ENCODE results near the gene ADCY3.

The ADCY3 gene

GRCh38 chr2:24779116-24779515, 140.9 kb downstream of the ADCY3 start:
- H3K4me3 ChIP-seq (ENCODE audit: low read length, poor library complexity, severe bottlenecking) = no peak overlapping the region
- no peaks in the 10 kb centered on the region for H3K36me3 ChIP-seq (ENCODE audit: insufficient read depth, low read length)
- no peak overlapping the region for H3K4me2 ChIP-seq (ENCODE audit: low read depth, low read length, poor library complexity, severe bottlenecking)
- no peaks in the 10 kb centered on the region for H3K9me3 ChIP-seq (ENCODE audit: insufficient read depth, low read depth, low read length)
- no peaks in the 10 kb centered on the region for H3K27me3 ChIP-seq (ENCODE audit: insufficient read depth, low read length, poor library complexity, severe bottlenecking)
- no peaks in the 10 kb centered on the region for H3K79me2 ChIP-seq (ENCODE audit: insufficient read depth, low read length)
- no peaks in the 10 kb centered on the region for H3K9me2 ChIP-seq (replicated peaks; ENCODE audit: low read depth, low read length)
- no peaks in the 10 kb centered on the region for H3K4me1 ChIP-seq (ENCODE audit: insufficient read depth, low read length, poor library complexity, severe bottlenecking)
- no peak overlapping the region for H3K9ac ChIP-seq (ENCODE audit: low read depth, low read length, poor library complexity, severe bottlenecking)
- TF ChIP-seq CTCF (conservative IDR thresholded peaks at IDR 0.05; ENCODE audit: low read length) (no peak), EZH2phosphoT487 (IDR thresholded peaks at IDR 0.05; ENCODE audit: borderline replicate concordance) (no peak)
- no peaks in the 10 kb centered on the region for H4K20me1 ChIP-seq (ENCODE audit: insufficient read depth, low read length, poor library complexity, severe bottlenecking)
- no peaks in the 10 kb centered on the region for H3F3A ChIP-seq (ENCODE audit: low read depth)
- H2AFZ ChIP-seq (ENCODE audit: low read length) = no peak overlapping the region

GRCh38 chr2:24774373-24774772, 145.7 kb downstream of the ADCY3 start:
- Histone ChIP-seq H4K20me1 (ENCODE audit: insufficient read depth, low read length, poor library complexity, severe bottlenecking) (no peaks in the 10 kb centered on the region), H3K9me2 (replicated peaks; ENCODE audit: low read depth, low read length) (no peaks in the 10 kb centered on the region), H3K9ac (ENCODE audit: low read depth, low read length, poor library complexity, severe bottlenecking) (no peak overlapping the region), H3K4me2 (ENCODE audit: low read depth, low read length, poor library complexity, severe bottlenecking) (no peak overlapping the region), H3K4me3 (ENCODE audit: low read length, poor library complexity, severe bottlenecking) (no peak overlapping the region), H3F3A (ENCODE audit: low read depth) (no peaks in the 10 kb centered on the region), H2AFZ (ENCODE audit: low read length) (no peak overlapping the region), H3K4me1 (ENCODE audit: insufficient read depth, low read length, poor library complexity, severe bottlenecking) (no peaks in the 10 kb centered on the region), H3K27me3 (ENCODE audit: insufficient read depth, low read length, poor library complexity, severe bottlenecking) (no peaks in the 10 kb centered on the region), H3K9me3 (ENCODE audit: insufficient read depth, low read depth, low read length) (no peaks in the 10 kb centered on the region), H3K36me3 (ENCODE audit: insufficient read depth, low read length) (peaks cover 8% of the 10 kb centered on the region; the same call in 1 of the 2 replicates), H3K79me2 (ENCODE audit: insufficient read depth, low read length) (no peaks in the 10 kb centered on the region)
- TF ChIP-seq CTCF (conservative IDR thresholded peaks at IDR 0.05; ENCODE audit: low read length) (no peak), EZH2phosphoT487 (IDR thresholded peaks at IDR 0.05; ENCODE audit: borderline replicate concordance) (no peak)

GRCh38 chr2:24771764-24772586, 148.1 kb downstream of the ADCY3 start:
- Histone ChIP-seq H3K4me2 (ENCODE audit: low read depth, low read length, poor library complexity, severe bottlenecking) (no peak overlapping the region), H4K20me1 (ENCODE audit: insufficient read depth, low read length, poor library complexity, severe bottlenecking) (no peaks in the 10 kb centered on the region)
- TF ChIP-seq CTCF (conservative IDR thresholded peaks at IDR 0.05; ENCODE audit: low read length) (no peak), EZH2phosphoT487 (IDR thresholded peaks at IDR 0.05; ENCODE audit: borderline replicate concordance) (no peak)

More at GRCh38 chr2:24771764-24772586, 148.1 kb downstream of the ADCY3 start:
- no peaks in the 10 kb centered on the region for H3K9me2 ChIP-seq (replicated peaks; ENCODE audit: low read depth, low read length)
- H3K79me2 ChIP-seq (ENCODE audit: insufficient read depth, low read length) = no peaks in the 10 kb centered on the region
- no peak overlapping the region for H3K4me3 ChIP-seq (ENCODE audit: low read length, poor library complexity, severe bottlenecking)
- H3K4me1 ChIP-seq (ENCODE audit: insufficient read depth, low read length, poor library complexity, severe bottlenecking) = no peaks in the 10 kb centered on the region
- H3K9ac ChIP-seq (ENCODE audit: low read depth, low read length, poor library complexity, severe bottlenecking) = no peak overlapping the region
- H3K36me3 ChIP-seq (ENCODE audit: insufficient read depth, low read length) = peaks cover 19% of the 10 kb centered on the region
- H3F3A ChIP-seq (ENCODE audit: low read depth) = no peaks in the 10 kb centered on the region
- H3K27me3 ChIP-seq (ENCODE audit: insufficient read depth, low read length, poor library complexity, severe bottlenecking) = no peaks in the 10 kb centered on the region
- H2AFZ ChIP-seq (ENCODE audit: low read length) = no peak overlapping the region
- no peaks in the 10 kb centered on the region for H3K9me3 ChIP-seq (ENCODE audit: insufficient read depth, low read depth, low read length)

Measured in Loucy (cell line).